ENCODE measurements around the gene ELOVL7.

GRCh38 chr5:60797482-60798153 lies 46.5 kb downstream of the ELOVL7 start:
- TF ChIP-seq CTCF (IDR thresholded peaks at IDR 0.05; ENCODE audit: low read depth, low read length, missing input control) (no peak), SP1 (IDR thresholded peaks at IDR 0.05) (no peak), REST (IDR thresholded peaks at IDR 0.05) (no peak), ATF3 (IDR thresholded peaks at IDR 0.05) (no peak), RXRA (IDR thresholded peaks at IDR 0.05) (no peak), RAD21 (IDR thresholded peaks at IDR 0.05) (no peak), TAF1 (conservative IDR thresholded peaks at IDR 0.05) (no peak)
